ENCODE results near the gene BCL2. TPM values are rescaled to one million over a fixed set of nuclear protein-coding genes. Genes with fewer than 3 reads are reported as not detected.

Gene BCL2
- total RNA-seq, 1 experiment from 2014 or later: 2.9 TPM

DNA sequence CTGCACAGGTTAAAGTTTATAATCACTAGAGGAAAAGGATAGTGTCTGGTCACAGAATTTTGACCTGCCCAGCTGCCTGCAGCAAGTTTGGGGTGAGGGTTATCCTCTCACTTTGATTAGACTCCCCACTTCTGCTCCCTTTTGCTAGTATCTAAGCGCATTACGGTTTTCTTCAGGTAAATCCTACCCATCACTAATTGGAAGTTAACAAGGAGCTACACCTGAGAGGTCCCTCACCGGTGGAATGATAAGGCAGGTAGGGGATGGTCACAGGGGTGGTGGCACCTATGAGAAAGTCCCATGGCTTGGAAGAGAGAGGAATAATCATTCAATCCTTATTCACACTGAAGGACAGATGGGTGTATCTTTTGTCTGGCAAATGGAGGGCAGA, 7.6 kb downstream of the BCL2 start:
- intact Hi-C loops (cut with micrococcal nuclease; ENCODE audit: unreplicated experiment): no loop called here
- CTCF ChIA-PET: no interaction called here
- H3K27ac Mint-ChIP-seq (ENCODE audit: unreplicated experiment): no peak overlapping the region
- TF ChIP-seq, protein P1, sequence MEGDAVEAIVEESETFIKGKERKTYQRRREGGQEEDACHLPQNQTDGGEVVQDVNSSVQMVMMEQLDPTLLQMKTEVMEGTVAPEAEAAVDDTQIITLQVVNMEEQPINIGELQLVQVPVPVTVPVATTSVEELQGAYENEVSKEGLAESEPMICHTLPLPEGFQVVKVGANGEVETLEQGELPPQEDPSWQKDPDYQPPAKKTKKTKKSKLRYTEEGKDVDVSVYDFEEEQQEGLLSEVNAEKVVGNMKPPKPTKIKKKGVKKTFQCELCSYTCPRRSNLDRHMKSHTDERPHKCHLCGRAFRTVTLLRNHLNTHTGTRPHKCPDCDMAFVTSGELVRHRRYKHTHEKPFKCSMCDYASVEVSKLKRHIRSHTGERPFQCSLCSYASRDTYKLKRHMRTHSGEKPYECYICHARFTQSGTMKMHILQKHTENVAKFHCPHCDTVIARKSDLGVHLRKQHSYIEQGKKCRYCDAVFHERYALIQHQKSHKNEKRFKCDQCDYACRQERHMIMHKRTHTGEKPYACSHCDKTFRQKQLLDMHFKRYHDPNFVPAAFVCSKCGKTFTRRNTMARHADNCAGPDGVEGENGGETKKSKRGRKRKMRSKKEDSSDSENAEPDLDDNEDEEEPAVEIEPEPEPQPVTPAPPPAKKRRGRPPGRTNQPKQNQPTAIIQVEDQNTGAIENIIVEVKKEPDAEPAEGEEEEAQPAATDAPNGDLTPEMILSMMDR (IDR thresholded peaks at IDR 0.05; ENCODE audit: unreplicated experiment): no peak
- H3K9me3 Mint-ChIP-seq (ENCODE audit: low read depth, unreplicated experiment): no peaks in the 10 kb centered on the region
- H3K4me1 Mint-ChIP-seq (ENCODE audit: low read depth, unreplicated experiment): peaks cover 9% of the 10 kb centered on the region
- no TSS peak for BruUV-seq (replicated peaks)
- H3K4me3 Mint-ChIP-seq (ENCODE audit: low read depth, unreplicated experiment): no peak overlapping the region
- DNase-seq: no peak
- peaks cover 50% of the 10 kb centered on the region for H3K27me3 Mint-ChIP-seq (ENCODE audit: unreplicated experiment)
- no peaks in the 10 kb centered on the region for H3K36me3 Mint-ChIP-seq (ENCODE audit: insufficient read depth, unreplicated experiment)

DNA sequence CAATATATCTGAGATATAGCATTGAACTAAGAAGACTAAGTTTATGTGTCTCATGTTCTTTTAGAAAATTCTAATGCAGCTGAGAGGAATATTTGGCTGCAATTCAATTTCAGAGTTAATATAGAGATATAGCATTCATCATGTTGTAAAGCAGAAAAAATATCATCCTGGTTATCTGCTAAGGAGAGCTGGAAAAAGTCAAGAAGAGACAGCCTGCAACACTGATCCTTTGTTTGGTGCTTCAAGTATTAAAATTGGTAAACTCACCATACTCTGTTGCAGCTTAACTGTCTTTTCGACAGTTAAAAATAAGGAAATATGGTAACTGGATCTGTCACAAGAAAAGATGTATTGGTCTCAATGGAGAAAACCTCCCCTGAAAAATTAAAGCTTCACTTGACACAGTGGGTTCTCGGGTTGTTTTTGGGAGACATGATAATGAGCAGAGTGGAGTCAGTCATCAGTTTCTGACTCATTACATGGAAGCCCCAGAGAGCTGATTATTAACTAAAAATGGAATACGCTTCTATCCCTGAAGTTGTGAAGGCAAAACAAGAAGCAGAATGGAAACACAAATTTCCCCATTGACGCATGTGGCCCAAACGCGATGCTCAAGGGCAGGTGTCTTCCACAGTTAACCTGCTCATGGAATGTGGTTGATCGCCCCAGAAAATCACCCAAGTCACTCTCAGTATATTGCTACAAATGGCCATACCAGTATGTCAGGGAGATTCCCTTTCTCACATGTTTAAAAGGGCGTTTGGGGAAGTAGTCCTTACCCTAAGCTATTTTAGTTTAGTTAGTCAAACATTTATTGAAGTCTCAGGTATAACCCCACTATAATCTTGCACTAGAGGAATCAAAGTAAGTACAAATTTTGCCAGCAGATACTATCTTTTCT, 8.2 kb downstream of the BCL2 start:
- H3K27me3 Mint-ChIP-seq (ENCODE audit: unreplicated experiment): peaks cover 43% of the 10 kb centered on the region
- DNase-seq: no peak
- intact Hi-C loops (cut with micrococcal nuclease; ENCODE audit: unreplicated experiment): no loop called here
- no TSS peak for BruUV-seq (replicated peaks)
- H3K36me3 Mint-ChIP-seq (ENCODE audit: insufficient read depth, unreplicated experiment): no peaks in the 10 kb centered on the region
- H3K4me3 Mint-ChIP-seq (ENCODE audit: low read depth, unreplicated experiment): no peak overlapping the region
- H3K27ac Mint-ChIP-seq (ENCODE audit: unreplicated experiment): no peak overlapping the region
- CTCF ChIA-PET: interaction anchor here (0.6 to 1.2 kb wide), 2 partner anchors 11 to 12 kb away, joined by 3 to 4 read pairs; no protein-coding TSS in a partner anchor
- peaks cover 15% of the 10 kb centered on the region for H3K4me1 Mint-ChIP-seq (ENCODE audit: low read depth, unreplicated experiment)
- TF ChIP-seq, protein P1 (IDR thresholded peaks at IDR 0.05; ENCODE audit: unreplicated experiment): no peak
- H3K9me3 Mint-ChIP-seq (ENCODE audit: low read depth, unreplicated experiment): no peaks in the 10 kb centered on the region

DNA sequence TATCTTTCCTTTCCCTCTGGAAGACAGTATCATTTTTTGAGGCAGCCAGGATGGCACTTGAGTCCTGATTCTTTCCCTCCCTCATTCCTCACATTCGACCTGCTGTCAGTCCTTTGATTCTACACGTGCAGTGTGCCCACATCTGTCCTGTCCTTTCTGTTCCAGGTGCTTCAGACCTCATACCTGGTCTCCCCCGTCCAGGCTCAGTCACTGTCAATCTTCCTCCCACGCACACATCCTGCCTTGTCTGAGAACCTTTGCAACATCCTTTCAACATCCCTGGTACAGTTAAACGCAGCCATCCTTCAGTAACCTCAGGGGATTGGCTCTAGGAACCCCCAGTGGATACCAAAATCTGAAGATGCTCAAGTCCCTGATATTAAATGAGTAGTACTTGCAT, 10.1 kb downstream of the BCL2 start:
- intact Hi-C loops (cut with micrococcal nuclease; ENCODE audit: unreplicated experiment): no loop called here
- H3K36me3 Mint-ChIP-seq (ENCODE audit: insufficient read depth, unreplicated experiment): no peaks in the 10 kb centered on the region
- no peak for DNase-seq
- CTCF ChIA-PET: no interaction called here
- no peak overlapping the region for H3K27ac Mint-ChIP-seq (ENCODE audit: unreplicated experiment)
- TF ChIP-seq, protein P1 (IDR thresholded peaks at IDR 0.05; ENCODE audit: unreplicated experiment): no peak
- H3K4me3 Mint-ChIP-seq (ENCODE audit: low read depth, unreplicated experiment): no peak overlapping the region
- no TSS peak for BruUV-seq (replicated peaks)
- H3K4me1 Mint-ChIP-seq (ENCODE audit: low read depth, unreplicated experiment): peaks cover 21% of the 10 kb centered on the region
- no peaks in the 10 kb centered on the region for H3K9me3 Mint-ChIP-seq (ENCODE audit: low read depth, unreplicated experiment)
- peaks cover 28% of the 10 kb centered on the region for H3K27me3 Mint-ChIP-seq (ENCODE audit: unreplicated experiment)

DNA sequence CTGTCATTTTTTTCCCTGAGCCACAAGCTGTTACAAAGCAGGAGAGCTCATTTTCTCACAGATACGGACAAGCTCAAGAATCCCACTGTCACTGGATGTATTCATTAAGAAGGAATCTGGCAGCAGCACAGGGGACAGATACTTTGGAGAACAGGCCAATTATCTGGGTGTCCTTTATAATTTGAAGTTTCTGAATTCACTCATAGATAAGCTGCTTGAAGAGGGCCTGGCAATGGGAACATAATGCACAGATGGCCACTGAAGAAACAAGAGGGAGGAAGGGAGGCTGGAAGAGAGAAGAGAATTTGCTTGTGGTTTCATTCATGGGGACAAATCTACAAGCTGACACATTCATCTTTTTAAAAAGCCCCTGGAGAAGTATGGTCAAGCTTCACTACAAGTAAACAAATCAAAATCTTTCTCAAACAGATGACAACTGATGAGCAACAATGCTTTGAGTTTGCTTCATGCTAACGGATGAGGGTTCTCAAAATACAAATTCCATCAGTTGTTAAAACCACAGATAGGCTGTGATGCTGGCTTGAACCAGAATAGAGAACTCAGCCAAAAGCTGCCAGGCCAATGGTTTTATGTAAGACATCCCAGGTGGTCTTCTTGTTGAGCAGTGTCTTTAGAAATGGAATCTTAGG, 11.9 kb downstream of the BCL2 start:
- Mint-ChIP-seq H3K9me3 (ENCODE audit: low read depth, unreplicated experiment) (no peaks in the 10 kb centered on the region), H3K36me3 (ENCODE audit: insufficient read depth, unreplicated experiment) (no peaks in the 10 kb centered on the region), H3K4me3 (ENCODE audit: low read depth, unreplicated experiment) (no peak overlapping the region), H3K4me1 (ENCODE audit: low read depth, unreplicated experiment) (peaks cover 33% of the 10 kb centered on the region), H3K27me3 (ENCODE audit: unreplicated experiment) (peaks cover 22% of the 10 kb centered on the region), H3K27ac (ENCODE audit: unreplicated experiment) (no peak overlapping the region)
- intact Hi-C loops (cut with micrococcal nuclease; ENCODE audit: unreplicated experiment): no loop called here
- no TSS peak for BruUV-seq (replicated peaks)
- CTCF ChIA-PET: interaction anchor here (1.5 kb wide), 1 partner anchor 12 kb away, joined by 6 read pairs; the partner anchor contains the start of gene BCL2
- TF ChIP-seq, protein P1 (IDR thresholded peaks at IDR 0.05; ENCODE audit: unreplicated experiment): no peak
- DNase-seq: no peak

Data from Calu3 (cell line).